NCI-H2029 (cell line): Measurements from ENCODE around the gene UQCRQ.
"Not testable (repeated sequence)": the region's sequence is repeated elsewhere in the genome, so short reads cannot be mapped to it uniquely, and the experiment has no call there.

Experiments used
- DNase-seq: peaks from one replicate; lab custom pipeline; 2025; lab: John Stamatoyannopoulos, UW

UQCRQ gene

DNA sequence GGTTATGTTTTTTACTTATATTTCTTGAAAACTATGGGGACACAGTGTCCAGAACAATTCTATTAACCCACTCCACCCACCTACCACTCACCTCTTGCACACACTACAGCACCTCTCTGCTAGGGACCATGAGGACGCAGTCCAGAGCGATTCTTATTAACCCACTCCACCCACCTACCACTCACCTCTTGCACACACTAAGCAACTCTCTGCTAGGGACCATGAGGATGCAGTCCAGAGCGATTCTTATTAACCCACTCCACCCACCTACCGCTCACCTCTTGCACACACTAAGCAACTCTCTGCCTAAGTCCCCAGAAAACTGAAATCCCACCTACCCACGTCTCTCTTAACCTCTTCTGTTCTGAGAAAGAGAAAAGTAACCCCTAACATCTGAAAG is 33.8 kb upstream of the UQCRQ start:
- DNase-seq, result no peak

DNA sequence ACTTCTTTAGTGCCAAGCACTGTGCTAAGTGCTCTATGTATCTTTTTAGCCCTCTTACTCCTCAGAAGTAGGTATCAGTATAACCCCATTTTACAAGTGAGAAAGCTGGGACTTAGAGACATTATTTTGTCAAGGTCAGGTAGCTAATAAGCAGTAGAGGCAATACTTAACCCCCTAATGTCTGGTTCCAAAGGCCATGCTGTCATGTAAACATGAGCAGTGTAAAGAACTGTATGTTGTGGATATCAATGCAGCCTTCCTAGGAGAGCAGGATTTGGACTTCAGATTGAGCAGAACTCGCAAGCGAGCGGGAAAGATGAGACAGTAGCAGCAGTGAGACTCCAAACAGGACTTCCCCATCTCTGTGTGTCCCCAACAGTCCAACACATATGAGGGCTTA is 32.4 kb upstream of the UQCRQ start:
- no peak for DNase-seq

DNA sequence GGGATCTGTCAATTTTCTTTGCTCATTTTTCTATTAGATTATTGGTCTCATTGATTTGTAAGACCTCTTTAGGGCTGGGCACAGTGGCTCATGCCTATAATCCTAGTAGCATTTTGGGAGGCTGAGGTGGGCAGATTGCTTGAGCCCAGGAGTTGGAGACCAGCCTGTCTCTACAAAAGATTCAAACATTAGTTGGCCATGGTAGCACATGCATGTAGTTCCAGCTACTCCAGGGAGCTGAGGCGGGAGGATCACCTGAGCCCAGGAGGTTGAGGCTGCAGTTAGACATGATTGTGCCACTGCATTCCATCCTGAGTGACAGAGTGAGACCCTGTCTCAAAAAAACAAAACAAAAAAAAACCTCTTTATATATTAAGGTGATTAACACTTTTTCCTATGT is 29.6 kb upstream of the UQCRQ start:
- DNase-seq, result no peak

DNA sequence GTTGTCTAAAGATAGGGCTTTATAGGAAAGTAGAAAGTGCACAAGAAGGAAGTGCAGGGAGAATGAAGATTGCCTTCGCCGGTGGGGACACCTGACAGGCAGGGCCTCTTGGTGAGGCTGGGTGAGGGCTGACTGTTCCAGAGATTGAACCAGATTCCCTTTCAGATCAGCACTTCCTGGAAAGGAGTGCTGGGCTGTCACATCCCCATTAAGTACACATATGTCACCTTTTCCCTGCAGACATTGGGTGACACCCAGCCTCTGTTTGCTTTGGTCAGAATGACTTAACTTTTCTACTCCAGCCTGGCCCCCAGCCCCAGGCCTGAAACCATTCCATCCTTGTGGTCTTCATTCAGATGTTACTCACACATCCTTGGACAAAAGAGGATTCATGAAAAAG is 28.6 kb upstream of the UQCRQ start:
- peak; percentile 20 for DNase-seq

DNA sequence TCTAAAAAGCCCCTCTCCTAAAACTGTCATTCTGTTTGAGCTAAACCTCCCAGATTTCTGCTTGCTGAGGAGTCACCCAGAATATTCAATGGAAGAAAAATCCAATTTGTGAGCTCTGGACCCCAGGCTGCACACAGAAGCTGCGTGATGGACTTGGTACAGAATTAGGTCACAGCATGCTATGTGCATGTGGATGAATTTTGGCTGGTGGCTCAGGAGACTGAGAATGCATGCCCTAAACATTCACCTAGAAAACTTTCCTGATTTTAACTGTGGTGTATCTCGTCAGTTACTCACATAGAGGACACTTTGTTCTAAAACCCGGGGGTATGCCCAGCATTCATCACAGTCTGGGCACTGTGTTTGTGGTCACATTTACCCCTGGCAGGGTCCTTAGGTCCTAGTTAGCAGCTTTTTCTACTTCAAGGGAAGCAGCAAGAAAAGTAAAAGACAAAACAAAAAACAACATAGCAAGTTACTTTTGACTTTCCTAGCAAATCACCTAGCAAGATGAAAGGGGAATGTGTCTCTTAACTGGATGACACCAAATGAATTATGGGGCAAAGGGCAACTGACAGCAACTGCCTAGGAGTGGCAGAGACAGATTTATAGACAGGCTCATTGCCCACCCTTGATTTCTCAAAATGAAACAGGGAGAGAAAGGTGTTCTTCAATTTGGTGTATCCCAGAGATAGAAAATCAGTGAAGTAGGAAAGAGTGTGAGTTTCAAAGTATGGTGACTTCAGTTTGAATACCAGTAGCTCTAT is 27.7 kb upstream of the UQCRQ start:
- no peak for DNase-seq

DNA sequence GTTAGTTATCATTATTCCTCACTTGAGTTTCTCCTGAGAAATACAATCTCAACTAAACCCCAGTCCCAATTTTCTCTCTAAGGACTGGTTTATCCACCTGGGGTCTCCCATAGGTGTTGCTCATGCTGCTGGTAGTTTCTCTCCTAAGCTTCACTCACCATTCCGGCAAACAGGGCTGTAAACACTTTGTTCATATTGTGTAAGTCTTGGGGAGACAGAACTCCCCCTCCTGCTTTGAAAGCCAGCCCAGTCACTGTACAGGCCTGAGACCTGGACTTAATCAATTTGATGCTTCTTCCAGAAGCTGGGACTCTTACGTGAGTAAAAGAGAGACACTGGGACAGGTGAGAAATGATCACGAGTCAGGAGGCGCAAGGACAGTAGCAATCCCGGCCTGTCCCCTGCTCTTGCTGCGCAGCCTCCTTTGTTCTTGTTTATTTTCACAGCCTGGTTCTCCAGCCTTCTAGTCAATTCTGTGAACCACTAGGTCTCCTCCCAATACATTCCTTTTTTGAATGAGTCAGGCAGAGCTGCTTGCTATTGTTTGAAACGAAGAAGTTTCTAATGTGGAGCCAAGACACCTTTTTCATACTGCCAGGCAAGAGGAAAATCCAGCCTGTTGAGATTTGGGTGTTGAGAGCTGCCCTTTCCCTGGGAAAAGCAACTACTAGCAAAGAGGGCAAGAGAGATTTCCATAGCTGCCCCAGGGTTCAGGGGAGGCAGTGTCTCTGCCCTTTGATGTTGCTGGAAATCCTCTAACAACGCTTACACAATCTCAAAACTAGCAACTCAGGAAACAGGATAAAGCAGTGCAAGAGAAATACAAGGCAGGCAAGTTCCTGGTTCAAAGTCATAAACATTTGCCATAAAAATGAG is 26.8 kb upstream of the UQCRQ start:
- DNase-seq, result no peak

DNA sequence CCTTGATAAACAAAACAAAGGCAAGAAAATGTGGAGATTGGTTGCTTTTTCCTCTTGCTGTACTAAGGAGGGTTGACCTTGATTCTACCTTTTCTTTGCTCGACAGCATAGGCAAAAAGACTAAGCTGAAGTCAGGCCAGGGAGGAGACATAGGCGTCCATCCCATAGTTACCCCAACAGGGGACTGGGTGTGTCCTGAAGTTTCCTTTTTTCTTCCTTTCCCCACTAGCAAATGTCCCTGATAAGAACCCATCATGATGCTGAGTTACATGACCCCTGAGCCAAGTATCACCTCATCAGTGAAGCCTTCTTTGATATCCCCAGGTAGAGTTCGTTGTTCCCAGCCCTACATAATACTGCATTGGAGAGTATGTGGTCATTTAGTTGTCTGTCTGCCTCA is 26.1 kb upstream of the UQCRQ start:
- no peak for DNase-seq

DNA sequence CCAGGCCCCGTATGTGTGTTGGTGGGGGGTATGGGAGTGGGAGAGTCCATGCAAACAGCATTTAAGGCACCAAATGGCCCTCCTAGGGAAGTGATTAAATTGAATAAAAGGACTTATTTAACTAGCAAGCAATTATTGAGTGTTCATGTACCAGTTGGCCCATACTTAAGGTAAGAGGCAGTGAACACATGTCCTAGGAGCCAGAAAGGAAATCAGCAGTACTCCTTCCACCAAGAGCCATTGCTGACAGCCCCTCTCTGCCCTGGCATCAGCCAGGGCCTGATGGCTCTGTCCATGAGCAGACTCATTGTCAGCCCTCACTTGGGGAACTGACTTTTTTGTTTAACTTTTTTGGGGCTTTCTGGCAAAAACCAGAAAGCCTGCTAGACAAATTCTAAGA is 25.5 kb upstream of the UQCRQ start:
- no peak for DNase-seq

DNA sequence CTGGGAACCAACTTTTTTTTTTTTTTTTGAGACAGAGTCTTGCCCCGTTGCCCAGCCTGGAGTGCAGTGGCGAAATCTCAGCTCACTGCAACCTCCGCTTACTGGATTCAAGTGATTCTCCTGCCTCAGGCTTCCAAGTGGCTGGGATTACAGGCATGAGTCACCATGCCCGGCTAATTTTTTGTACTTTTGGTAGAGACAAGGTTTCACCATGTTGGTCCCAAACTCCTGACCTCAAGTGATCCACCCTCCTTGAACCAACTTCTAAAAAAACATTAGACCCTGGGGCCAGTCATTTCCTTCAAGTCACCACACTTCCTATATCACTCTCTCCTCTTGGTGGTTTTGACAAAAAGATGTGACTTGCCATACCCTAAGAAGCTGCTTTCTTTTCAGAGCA is 25.1 kb upstream of the UQCRQ start:
- no peak for DNase-seq

DNA sequence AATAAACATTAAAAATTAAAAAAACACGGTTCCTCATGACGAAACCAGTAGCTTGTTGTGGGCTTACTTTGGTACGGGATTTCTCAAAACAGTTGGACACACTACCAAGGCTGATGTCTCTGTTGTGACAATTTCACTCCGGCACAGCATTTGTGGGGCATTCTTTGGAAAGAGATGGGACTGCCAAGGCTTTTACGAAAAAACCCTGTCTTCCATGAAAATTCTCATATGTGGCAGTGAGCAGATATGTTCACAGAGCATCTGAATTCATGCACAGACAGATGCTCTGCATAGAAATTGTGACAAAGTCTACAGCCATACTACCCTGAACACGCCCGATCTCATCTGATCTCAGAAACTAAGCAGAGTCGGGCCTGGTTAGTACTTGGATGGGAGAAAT is 18.2 kb upstream of the UQCRQ start:
- no peak for DNase-seq

DNA sequence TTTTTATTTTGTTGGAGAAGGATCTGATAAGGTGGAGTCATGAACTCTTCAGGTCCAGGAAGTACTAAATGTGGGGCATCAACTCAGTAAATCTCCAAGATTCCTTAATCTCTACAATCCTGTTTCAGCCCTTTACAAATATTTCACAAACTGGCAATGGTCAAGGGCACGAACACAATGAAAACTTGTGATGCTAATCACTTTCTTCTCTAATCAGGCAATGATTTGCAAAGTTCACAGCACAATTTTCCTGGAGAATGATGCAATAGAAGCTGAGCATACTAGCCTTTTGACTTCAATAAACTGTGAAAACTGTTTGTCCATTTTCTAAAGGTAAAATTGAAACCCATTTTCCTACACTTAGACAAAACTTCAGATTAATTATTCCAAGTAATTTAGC is 17.1 kb upstream of the UQCRQ start:
- DNase-seq, result no peak

DNA sequence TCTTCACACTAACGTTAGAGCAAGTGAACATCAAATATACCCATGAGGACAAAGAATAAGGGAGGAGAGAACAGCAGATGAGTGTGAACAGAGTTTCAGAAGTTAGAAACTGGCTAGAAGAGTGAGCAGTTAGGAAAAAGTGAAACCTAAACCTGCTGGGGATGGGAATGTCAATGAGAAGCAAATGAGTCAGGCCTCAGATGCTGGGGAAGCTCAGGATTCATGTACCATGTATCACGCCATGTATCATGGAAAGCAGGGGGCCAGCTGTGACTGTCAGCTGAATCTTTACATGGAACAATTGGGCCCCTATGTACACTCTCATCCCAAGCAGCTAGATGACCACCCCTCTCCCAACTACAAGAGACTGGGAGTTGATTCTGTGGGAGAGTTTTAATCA is 16.4 kb upstream of the UQCRQ start:
- DNase-seq, result no peak

DNA sequence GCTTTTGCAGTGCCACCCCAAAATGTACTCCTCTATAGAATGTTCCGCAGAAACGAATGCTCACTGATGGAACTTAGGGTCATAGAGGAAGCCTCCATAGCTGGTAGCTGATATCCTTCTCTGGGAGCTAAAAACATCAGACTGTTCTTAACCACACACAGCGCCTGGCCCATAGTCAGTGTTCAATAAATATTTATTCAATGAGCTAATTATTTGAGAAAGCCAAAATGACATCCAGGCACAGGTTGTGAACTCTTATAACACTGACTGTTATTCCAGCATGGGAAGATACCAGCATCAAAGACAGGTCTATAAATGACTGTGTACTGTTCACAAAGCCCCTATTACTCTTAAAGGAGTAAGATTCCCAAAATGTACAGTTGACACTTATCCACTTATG is 13.1 kb upstream of the UQCRQ start:
- DNase-seq, result peak; percentile 30

DNA sequence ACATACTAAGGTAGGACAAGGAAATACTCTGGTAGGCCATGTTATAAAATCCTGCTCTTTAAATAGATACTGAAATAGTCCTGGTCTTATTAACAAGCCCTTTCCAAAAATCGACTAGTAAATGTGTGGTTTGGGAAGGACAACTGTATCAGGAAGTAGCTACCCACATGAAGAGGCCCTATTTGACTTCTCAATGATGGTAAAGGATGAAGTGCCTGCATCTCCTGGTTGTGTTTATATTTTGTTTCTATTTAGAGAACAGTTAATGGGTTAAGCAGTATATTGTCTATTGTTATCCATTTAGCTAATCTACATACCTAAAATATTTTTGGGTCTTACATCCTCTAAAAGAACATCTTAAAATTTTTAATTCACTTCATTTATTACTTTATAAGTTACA is 12.7 kb upstream of the UQCRQ start:
- peak; percentile 25 for DNase-seq

DNA sequence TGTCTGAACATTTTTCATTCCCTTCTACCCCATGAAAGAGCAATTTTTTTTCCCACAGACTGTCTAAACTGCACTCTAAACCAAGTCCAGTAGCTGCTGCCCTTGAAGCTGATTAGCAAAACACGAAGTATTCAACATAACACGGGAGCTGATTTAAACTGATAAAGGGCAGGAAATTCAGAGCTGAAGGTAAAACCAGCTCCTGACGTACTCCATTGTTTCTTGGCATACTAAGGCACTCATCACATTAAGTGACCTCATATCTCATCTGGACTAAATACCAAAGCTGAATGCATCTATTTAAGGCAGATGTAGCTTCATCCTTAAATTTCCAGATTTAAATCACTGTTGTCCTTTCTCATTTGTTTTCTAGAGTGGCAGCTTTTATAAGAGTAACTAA is 12.1 kb upstream of the UQCRQ start:
- DNase-seq, result no peak

DNA sequence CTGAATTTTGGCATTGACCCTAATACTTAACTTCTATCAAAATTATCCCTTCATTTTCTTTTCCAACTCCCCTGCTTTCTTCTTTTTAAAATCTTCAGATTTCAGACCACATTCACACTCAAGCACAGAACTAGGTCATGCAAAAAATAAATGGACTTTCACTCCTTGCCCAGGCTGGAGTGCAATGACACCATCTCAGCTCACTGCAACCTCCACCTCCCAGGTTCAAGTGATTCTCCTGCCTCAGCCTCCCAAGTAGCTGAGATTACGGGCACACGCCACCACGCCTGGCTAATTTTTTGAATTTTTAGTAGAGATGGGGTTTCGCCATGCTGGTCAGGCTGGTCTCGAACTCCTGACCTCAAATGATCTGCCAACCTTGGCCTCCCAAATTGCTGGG is 11.4 kb upstream of the UQCRQ start:
- DNase-seq, result not testable (repeated sequence)

DNA sequence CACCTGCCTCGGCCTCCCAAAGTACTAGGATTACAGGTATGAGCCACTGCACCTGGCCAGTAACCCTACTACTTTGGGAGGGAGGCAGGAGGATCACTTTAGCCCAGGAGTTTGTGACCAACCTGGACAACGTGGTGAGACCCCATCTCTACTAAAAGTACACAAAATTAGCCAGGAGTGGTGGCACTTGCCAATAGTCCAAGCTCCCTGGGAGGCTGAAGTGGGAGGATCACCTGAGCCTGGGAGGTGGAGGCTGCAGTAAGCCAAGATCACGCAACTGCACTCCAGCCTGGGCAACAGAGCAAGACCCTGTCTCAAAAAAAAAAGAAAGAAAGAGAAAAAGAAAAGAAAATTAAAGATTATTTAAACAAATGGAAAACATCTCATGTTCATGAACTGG is 10.4 kb upstream of the UQCRQ start:
- no peak for DNase-seq

DNA sequence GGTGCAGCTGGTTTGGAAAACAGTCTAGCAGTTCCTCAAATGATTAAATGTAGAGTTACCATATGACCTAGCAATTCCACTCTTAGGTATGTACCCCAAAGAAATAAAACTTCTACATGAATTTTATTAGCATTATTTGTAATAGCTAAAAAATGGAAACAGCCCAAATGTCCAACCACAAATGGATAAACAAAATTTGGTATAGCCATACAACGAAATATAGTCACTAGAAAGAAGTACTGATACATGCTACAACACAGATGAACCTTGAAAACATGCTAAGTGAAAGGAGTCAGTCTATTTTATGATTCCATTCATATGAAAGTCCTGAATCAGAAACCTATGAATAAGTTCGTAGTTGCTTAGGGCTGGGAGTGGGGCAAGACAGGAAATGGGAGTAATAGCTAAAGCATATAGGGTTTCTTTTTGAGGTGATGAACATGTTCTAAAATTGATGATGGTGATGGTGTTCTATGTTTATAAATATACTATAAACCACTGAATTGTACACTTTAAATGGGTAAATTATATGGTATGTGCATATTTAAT is 6.5 kb upstream of the UQCRQ start:
- DNase-seq, result no peak

DNA sequence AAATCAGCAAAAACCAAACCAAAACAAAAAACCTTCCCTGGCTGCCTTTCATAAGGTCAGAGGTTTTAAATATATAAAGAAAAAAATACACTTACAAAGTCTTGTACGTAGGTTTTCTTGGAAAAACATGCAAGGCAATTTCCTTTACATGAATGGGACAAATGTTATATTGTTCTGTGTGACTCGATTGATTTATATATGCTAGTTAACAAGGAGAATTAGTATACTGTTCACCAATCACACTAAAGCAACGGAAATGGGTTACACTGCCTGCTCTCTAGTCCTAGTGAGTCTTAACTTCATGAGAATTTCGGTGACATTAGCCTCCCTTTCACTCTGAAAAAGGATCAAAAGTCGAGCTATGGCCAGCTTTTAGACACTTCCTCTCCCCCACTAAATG is 5.7 kb upstream of the UQCRQ start:
- no peak for DNase-seq

DNA sequence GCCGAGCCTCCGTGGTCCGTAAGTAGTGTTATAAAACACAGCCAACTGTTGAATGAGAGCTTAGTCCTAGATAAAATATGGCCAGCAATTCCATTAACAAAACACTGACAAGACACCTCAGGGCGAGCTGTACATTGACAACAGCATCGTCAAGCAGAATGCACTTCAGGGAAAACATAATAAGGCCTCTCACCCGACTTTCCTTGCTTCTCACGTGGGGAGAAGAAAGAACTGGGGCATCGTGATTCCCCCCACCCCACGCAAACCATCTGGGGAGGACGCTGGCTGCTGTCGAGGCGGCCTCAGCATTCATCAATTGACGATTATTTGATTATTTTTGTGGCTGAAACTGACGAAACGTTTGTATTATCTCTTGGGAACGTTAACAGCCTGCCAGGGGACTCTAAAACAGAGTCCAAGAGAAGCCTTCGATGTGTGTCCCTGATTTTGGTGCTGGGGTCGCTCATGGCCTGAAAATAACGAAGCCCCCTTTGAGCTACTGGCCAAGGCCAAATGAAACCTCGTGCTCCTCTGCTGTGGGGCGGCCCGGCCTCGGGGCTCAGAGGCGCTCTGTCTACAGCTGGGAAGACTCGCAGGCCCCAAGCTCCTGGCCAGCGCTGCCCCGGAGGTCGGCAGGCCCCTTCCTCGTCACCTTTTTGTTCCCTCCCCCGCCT is 637 bp upstream of the UQCRQ start:
- DNase-seq, result no peak

DNA sequence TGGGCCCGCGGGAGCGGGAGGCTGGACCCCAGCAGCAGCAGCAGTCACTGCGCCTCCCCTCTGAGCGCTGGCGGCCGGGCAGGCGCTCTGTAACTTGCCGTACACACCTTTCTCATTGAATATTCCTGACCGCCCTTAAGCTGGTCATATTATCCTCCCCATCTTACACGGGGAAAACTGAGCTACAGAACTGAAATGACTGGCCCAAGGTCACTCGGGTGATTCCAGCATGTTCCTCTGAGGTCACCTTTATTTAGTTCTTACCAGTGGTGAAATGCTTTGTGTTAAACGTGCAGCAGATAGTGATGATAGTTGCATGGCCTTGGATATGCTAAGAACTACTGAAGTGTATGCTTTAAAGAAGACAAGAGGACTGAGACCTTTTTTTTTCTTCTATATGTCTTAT is 607 bp downstream of the UQCRQ start:
- DNase-seq, result no peak

DNA sequence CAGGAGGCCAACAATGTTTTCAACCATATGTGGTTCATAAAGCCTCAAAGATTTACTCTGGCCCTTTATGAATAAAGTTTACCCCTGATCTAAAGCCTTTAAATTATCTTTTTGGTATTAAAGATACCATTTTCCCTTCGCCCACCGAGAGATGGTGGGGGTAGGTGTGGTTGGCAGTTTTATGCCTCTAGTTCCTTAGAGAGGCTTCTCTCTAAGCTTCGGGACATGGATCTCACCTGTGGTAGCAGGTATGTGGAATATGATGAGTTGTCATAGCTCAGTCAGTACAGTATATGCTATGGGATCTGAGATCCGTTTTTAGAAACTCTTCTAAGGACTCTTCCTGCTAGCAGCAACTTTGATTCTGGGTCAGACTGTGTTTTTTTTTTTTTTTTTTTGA is 2.3 kb downstream of the UQCRQ start:
- no peak for DNase-seq

DNA sequence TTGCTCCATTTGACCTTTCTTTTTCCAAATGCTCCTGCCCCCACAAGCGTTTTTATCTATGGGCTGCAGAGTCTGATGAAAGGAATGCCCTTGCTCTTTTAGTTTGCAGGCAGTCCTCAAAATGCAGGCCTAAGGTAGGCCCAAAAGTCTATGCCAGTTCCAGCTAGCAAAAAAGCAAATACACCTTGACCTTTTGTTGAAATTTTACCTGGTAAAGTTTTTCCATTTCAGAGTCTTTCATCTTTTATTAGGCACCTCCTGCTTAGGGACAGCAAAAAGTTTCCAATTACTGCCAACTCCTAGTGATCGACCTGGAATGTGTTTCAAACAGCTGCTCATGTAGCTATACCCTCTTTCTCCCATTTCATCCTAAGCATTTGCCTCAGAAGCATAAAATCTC is 4.4 kb downstream of the UQCRQ start:
- no peak for DNase-seq
